A673 (cell line): ENCODE data around the gene CDC23.

Experiments used
- EZH2 ChIP-seq: fragments of 200-600 bp; sonication (generic); IDR thresholded peaks from 2 replicates; pipeline ENCODE4 v1.6.1; 2017; ENCODE audit warnings: borderline replicate concordance, low read depth, mild to moderate bottlenecking, mixed read lengths, antibody characterized with exemption, low read length; ENCODE audit not compliant: poor library complexity, severe bottlenecking
- TF ChIP-seq, protein P1 (sequence below): fragments of 300-800, 200-600 bp; sonication (generic); conservative IDR thresholded peaks from 2 replicates; pipeline ENCODE4 v1.5.1; 2017; ENCODE audit warnings: low read depth, mild to moderate bottlenecking, antibody characterized with exemption, low read length, moderate library complexity, mixed read lengths

DNA sequence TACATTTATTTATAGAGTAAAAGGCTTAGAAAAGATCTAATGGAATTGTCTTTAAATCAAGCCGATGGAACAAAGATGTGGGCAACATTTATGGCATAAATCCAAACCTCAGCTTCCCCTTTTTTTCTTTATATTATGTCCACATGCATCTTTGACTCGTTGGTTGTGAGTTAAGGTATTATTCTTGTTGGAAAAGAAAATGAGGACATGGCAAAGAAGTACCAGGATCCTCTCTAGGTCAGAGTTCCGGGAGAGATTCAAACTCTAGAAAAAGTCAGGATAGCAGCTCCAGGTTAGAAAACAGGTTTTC is 73.4 kb downstream of the CDC23 start:
- TF ChIP-seq, protein P1, sequence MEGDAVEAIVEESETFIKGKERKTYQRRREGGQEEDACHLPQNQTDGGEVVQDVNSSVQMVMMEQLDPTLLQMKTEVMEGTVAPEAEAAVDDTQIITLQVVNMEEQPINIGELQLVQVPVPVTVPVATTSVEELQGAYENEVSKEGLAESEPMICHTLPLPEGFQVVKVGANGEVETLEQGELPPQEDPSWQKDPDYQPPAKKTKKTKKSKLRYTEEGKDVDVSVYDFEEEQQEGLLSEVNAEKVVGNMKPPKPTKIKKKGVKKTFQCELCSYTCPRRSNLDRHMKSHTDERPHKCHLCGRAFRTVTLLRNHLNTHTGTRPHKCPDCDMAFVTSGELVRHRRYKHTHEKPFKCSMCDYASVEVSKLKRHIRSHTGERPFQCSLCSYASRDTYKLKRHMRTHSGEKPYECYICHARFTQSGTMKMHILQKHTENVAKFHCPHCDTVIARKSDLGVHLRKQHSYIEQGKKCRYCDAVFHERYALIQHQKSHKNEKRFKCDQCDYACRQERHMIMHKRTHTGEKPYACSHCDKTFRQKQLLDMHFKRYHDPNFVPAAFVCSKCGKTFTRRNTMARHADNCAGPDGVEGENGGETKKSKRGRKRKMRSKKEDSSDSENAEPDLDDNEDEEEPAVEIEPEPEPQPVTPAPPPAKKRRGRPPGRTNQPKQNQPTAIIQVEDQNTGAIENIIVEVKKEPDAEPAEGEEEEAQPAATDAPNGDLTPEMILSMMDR = no peak
- no peak for TF ChIP-seq EZH2
